ENCODE results near the gene NMT2.

The NMT2 gene

GRCh38 chr10:15140698-15141097 lies 27.8 kb downstream of the NMT2 start:
- DNase-seq, result no peak

DNA sequence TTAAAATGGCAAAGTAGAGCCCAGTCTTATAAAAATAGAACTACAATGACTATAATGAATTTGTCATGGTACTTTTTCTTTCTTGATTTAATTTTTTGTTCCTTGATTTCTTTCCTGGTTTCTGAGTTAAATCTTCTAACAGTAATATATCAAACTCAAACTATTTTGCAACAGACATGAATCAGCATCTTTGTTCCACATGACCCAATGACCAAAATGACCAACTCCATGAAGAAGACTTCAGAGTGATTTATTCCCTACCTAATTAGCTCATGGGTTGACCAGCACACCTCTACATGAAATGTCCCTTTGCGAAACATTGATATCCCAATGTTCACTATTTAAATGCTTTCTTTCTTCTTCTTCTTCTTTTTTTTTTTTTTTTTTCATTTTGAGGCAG lies 30.9 kb downstream of the NMT2 start:
- DNase-seq, result no peak

DNA sequence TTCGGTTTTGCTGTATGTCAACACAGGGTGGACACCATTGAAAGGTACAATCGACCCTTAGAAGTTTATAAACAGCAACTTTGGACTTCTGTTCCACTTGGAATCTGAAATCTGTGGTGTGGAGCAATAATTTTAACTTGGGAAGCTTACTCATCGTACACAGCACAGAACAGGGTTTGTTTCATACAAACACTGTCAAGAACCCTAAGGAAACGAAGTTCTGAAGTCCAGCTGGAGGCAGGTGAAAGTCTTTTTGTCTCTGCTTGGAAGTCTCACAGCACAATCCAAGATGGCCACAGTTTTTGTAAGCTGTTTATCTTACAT lies 31.5 kb downstream of the NMT2 start:
- no peak for DNase-seq

GRCh38 chr10:15136129-15137035 lies 32.1 kb downstream of the NMT2 start:
- no peak for DNase-seq

DNA sequence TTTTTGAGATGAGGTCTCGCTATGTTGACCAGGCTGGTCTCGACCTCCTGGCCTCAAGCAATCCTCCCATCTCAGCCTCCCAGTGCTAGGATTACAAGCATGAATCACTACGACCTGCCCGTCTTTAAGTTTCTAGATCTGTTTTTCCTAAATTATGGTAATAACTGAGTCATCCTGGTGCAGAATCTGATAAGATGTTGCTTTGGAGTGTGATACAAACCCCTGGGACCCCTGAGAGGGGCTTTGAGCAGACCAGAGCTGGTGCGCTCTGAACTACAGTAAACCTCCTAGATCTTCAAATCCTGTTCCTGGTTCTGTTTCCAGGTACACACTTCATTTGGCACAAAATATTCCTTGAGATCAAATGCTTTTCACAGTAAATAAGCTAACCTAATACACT lies 37.2 kb downstream of the NMT2 start:
- no peak for DNase-seq

- DNase-seq, result no peak
Measured at GRCh38 chr10:15124908-15125307, 43.6 kb downstream of the NMT2 start.

DNA sequence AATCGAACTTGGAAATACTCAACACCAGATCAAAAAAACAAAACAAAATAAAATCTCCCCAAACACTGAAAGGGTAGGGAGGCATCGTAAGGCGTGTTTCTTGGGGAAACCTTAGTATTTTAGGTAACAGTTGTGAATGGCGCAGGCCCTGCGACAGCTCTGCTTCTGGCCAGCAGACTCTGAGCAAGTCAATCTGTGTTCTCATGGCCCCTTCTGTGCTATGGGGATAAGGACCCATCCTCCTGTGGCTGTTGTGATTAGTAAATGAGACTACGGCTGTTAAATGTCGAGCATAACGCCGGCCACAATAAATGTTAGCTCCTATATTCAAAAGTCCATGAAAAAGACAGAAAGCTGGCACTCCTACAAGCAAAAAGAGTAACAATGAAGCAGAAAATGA lies 44.3 kb downstream of the NMT2 start:
- no peak for DNase-seq

DNA sequence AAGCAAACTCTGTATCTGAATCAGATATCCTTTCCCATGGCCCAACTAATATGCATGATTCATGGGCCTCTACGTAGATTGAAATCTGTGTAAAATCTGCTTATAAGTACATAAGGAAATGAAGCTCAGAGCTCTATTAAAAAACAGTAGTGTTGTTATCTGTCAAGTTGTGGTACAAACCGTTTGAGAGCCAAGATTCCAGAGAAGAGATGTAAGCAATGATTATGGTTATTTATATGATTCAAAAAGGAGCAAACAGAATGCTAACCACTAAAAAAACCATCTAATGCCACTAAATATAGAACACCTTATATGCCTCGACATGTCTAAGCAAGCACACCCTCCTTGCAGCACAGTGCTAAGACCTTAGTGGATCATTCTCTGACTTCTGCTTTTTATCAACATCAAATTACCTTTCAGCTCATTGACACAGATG lies 44.7 kb downstream of the NMT2 start:
- no peak for DNase-seq

DNA sequence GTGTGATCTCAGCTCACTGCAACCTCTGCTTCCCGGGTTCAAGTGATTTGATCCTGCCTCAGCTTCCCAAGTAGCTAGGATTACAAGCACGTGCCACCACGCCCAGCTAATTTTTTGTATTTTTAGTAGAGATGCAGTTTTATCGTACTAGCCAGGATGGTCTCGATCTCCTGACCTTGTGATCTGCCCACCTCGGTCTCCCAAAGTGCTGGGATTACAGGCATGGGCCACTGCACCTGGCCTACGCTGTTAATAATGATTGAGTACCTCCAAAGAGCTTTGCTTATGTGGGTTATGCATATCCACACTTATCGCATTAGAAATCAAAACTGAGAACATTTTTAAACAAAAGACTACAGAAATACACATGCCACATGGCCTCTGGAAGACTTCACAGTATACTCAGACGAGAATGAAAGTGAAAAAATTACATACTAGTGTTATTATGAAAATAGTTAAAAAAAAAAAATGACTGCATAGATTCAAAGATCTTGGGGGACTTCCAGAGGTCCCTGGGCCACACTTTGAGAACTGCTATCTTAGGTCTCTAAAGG lies 45.9 kb downstream of the NMT2 start:
- no peak for DNase-seq

GRCh38 chr10:15121707-15122106 lies 46.8 kb downstream of the NMT2 start:
- DNase-seq, result no peak

DNA sequence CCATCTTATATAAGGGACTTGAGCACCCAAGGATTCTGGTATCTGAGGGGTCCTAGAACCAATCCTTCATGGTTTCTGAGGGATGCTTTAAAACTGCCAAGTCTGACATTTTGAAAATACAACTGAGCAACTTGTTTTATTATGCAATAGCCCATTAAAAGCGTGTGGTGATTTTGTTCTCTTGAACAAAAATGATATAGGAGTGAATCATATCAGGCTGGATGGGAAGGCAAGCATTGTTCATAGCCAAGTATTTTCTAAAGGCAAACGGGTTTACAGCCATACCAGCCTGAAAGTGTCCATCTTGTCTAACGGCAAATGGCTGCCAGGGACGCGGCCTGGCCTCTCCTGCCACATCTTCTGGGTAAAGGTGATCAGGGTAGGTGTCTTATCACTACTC lies 48.0 kb downstream of the NMT2 start:
- DNase-seq, result no peak

DNA sequence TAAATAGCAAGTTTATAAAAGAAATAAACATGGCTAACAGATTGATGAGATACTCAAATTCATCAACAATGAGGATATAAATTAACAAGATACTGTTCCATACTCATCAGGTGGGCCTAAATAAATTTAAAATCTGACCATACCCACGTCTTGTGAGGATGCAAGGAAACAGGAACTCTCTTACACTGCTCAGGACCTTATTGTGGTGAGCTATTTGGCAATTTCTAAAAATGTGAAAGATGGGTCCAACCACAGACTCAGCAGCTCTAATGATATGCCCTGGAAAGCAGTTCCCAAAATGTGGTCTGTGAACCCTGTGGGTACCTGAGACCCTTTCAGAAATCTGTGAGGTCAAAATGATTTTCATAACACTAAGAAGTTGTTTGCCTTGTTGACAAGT lies 49.9 kb downstream of the NMT2 start:
- DNase-seq, result no peak

- no peak for DNase-seq
Measured at GRCh38 chr10:15116225-15116624, 52.3 kb downstream of the NMT2 start.

GRCh38 chr10:15113766-15114165 lies 54.7 kb downstream of the NMT2 start:
- DNase-seq, result no peak

DNA sequence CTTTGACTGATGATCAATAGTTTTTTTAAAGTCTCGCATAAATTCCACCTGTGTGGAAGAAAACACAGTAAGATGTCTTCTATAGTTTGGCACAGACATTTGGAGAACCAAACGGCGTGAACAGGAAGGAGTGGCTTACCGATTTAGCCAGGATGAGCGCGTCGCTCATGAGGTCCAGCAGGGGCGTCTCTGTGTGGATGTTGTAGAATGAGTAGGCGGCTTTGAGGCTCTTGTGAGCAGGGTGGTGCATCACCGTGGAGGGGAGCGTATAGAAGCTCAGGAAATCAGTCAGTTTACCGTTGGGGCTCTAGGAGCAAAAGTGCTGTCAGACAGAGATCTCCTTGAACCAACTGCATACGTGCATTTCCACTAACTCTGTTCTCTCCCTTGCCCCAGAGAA lies 55.8 kb downstream of the NMT2 start:
- no peak for DNase-seq

DNA sequence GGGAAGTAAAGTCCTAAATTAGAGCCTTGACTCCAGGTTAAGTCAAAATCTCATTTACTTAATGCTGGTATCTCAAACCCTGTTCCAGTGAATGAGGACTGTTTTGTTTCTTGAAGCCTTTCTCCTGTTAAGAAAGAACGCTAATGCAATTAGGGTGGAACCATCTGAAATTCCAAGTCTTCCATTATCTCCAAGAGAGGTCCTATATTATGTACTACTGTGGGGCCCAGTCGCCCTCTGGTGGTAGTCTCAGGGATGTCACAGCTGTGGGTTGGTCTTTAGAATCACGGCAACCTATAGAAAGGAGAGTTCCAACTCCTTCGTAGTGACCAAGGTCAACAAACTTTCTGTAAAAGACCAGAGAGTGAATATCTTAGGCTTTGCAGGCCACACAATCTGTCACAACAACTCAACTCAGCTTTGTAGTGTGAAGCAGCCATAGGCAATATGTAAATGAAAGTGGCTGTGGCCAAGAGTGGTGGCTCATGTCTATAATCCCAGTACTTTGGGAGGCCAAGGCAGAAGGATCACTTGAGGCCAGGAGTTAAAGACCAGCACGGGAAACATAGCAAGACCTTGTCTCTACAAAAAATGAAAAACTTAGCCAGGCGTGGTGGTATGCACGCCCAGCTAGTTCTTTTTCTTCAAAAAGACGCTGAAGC lies 62.0 kb downstream of the NMT2 start:
- DNase-seq, result peak; percentile 79

DNA sequence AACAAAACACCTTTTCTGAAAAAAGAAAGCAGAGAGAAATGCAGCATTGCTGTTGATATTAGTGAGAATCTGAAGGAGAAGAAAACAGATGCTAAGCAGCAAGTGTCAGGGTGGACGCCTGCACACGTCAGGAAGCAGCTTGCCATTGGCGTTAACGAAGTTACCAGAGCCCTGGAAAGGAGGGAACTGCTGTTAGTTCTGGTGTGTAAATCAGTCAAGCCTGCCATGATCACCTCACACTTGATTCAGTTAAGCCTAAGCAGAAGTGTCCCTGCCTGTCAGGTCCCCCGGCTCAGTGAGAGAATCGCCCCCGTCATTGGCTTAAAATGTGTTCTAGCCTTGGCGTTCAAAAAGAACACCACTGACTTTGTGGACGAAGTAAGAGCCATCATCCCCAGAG lies 65.0 kb downstream of the NMT2 start:
- no peak for DNase-seq

DNA sequence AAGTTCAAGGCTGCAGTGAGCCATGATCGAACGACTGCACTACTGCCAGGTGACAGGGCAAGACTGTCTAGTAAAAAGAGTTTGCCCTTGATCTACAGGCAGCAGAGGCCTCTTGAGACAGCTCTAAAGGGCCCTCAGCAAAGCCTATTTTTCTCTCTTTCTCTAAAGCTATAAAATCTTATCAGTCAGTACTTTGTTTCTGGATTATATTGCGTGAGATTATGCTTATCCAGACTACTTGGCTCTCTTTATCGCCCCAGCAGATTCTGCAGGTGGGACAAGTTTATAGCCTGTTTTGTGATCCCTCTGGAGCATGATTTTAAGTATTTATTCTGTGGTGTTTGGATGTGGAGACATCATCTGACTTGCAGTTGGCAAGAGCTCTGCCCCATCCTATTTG lies 68.6 kb downstream of the NMT2 start:
- DNase-seq, result no peak

GRCh38 chr10:15097011-15097812 lies 71.3 kb downstream of the NMT2 start, which contains the start of gene RPP38:
RPP38 (plus strand) TSS chr10:15097355; CDS start chr10:15103315, 5,960 bp downstream.
- DNase-seq, result peak; percentile 99

DNA sequence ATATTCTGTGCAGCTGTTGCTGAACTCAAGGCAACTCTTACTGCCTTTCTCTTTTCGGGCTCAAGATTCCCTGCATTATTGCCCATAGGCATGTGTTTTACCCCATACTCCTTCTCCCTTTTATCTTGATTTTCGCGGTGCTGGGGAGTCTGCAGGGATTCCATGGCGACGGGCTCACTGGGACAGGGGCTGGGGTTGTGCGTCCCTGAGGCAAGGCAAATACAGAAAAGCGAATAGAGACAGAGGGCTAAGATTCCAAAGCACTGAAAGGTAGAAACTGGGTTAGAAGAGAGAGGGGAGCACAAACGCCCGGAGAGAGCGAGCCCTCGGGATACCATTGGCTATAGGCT lies 71.9 kb downstream of the NMT2 start:
- no peak for DNase-seq

DNA sequence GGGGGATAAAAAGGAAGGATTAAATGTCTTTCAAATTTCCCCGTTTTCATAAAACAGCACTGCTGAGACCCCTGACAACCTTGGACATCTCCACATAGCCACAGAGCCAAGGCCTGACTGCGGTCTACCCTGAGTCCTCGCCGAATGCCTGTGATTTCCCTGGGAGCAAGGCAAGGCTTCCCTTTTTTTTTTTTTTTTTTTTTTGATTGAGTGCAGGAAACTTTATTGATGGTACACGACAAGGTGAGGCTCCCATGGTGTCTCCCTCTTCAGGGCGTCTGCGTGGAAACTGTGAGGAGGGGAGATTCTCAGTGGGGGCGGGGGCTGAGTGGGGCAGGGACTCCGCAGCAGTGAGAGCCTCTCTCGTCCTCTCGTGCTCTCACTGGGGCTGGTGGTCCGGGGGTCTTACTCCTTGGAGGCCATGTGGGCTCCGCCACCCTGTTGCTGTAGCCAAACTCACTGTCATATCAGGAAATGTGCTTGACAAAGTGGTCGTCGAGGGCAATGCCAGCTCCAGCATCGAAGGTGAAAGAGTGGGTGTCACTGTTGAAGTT lies 75.6 kb downstream of the NMT2 start:
- DNase-seq, result no peak

DNA sequence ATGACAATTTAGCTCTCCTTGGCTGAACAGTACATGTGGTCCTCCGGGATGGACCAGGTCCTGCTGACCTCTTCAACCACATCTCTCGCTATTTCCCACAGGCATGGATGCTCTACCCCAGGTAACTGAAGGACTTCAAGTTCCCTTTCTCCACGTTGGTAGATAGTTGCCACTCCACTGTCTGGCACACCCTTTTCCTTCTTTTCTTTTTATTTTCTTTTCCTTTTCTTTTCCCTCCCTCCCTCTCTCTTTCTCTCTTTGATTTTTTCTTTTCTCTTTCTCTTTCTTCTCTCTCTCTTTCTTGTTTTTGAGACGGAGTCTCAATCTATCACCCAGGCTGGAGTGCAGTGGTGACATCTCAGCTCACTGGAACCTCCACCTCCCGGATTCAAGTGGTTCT lies 77.1 kb downstream of the NMT2 start:
- DNase-seq, result no peak
